IgD-negative memory B cell (primary cell): Measurements from ENCODE around the gene RBP2. TPM values are rescaled to one million over a fixed set of nuclear protein-coding genes. Genes with fewer than 3 reads are reported as not detected.

Experiments used
- H3K27ac Mint-ChIP-seq, 3 donors: one replicate each; pipeline ENCODE4 v1.8.0; 2020 to 2022; ENCODE audit warnings: mild to moderate bottlenecking in 3 of 3, mixed read lengths in 3 of 3, moderate library complexity in 1 of 3
- H3K27me3 Mint-ChIP-seq: one replicate; pipeline ENCODE4 v1.8.0; 2021; ENCODE audit warnings: mixed read lengths
- H3K36me3 Mint-ChIP-seq: one replicate; pipeline ENCODE4 v1.8.0; 2020; ENCODE audit warnings: mild to moderate bottlenecking, mixed read lengths
- H3K4me1 Mint-ChIP-seq, 3 donors: one replicate each; pipeline ENCODE4 v1.8.0; 2020 to 2022; ENCODE audit warnings: mixed read lengths in 3 of 3, mild to moderate bottlenecking in 1 of 3
- H3K4me3 Mint-ChIP-seq, 4 donors: one replicate each; pipeline ENCODE4 v1.8.0; 2020 to 2022; ENCODE audit warnings: mild to moderate bottlenecking in 4 of 4, mixed read lengths in 4 of 4, moderate library complexity in 3 of 4
- H3K9me3 Mint-ChIP-seq, 3 donors: one replicate each; pipeline ENCODE4 v1.8.0; 2020 to 2021; ENCODE audit warnings: mixed read lengths in 3 of 3, mild to moderate bottlenecking in 1 of 3
- polyA plus RNA-seq: library from polyadenylated mRNA; unstranded; fragments of 300-500 nt; fragmentation: Illumina TruSeq; gene quantifications from one replicate; pipeline ENCODE4 v1.2.3, GENCODE V29; 2021

Gene RBP2
- polyA plus RNA-seq: not detected

GRCh38 chr3:139476348-139476747, at the start of gene RBP2:
TSS of gene RBP2 (minus strand) at chr3:139476516. CDS start at chr3:139476459, 57 bp downstream.
- Mint-ChIP-seq H3K36me3 (peaks cover 2% of the 10 kb centered on the region), H3K9me3 (no peaks in the 10 kb centered on the region), H3K4me1 (no peaks in the 10 kb centered on the region), H3K27ac (no peak within 1 kb of the TSS), H3K4me3 (no peak within 1 kb of the TSS), H3K27me3 (peaks cover 1% of the 10 kb centered on the region)

GRCh38 chr3:139524841-139525636, 48.7 kb upstream of the RBP2 start:
- peaks cover 0 to 3% (median 0%) of the 10 kb centered on the region in 3 donors for H3K4me1 Mint-ChIP-seq
- no peaks in the 10 kb centered on the region for H3K9me3 Mint-ChIP-seq
- H3K27ac Mint-ChIP-seq: no peak overlapping the region
- H3K4me3 Mint-ChIP-seq: no peak overlapping the region
- peaks cover 4% of the 10 kb centered on the region for H3K36me3 Mint-ChIP-seq
- H3K27me3 Mint-ChIP-seq: no peaks in the 10 kb centered on the region

GRCh38 chr3:139523718-139524117, 47.4 kb upstream of the RBP2 start:
- peaks cover 0 to 3% (median 0%) of the 10 kb centered on the region in 3 donors for H3K4me1 Mint-ChIP-seq
- H3K9me3 Mint-ChIP-seq: no peaks in the 10 kb centered on the region
- no peak overlapping the region for H3K27ac Mint-ChIP-seq
- H3K36me3 Mint-ChIP-seq: peaks cover 4% of the 10 kb centered on the region
- H3K27me3 Mint-ChIP-seq: no peaks in the 10 kb centered on the region
- no peak overlapping the region for H3K4me3 Mint-ChIP-seq

- Mint-ChIP-seq H3K27ac (no peak overlapping the region), H3K9me3 (no peaks in the 10 kb centered on the region), H3K4me3 (no peak overlapping the region), H3K27me3 (no peaks in the 10 kb centered on the region), H3K36me3 (peaks cover 4% of the 10 kb centered on the region), H3K4me1 (peaks cover 0 to 3% (median 0%) of the 10 kb centered on the region in 3 donors)
Observed at GRCh38 chr3:139523166-139523565, 46.9 kb upstream of the RBP2 start.

GRCh38 chr3:139522421-139522820, 46.1 kb upstream of the RBP2 start:
- no peaks in the 10 kb centered on the region for H3K9me3 Mint-ChIP-seq
- H3K4me1 Mint-ChIP-seq: peaks cover 0 to 3% (median 0%) of the 10 kb centered on the region in 3 donors
- no peak overlapping the region for H3K27ac Mint-ChIP-seq
- no peaks in the 10 kb centered on the region for H3K27me3 Mint-ChIP-seq
- H3K4me3 Mint-ChIP-seq: peak overlapping the region in 2 of 4 donors; percentile 5 to 47
- H3K36me3 Mint-ChIP-seq: peaks cover 4% of the 10 kb centered on the region

- H3K27ac Mint-ChIP-seq: no peak overlapping the region
- no peak overlapping the region for H3K4me3 Mint-ChIP-seq
- peaks cover 0 to 3% (median 0%) of the 10 kb centered on the region in 3 donors for H3K4me1 Mint-ChIP-seq
- peaks cover 4% of the 10 kb centered on the region for H3K36me3 Mint-ChIP-seq
- H3K27me3 Mint-ChIP-seq: no peaks in the 10 kb centered on the region
- H3K9me3 Mint-ChIP-seq: no peaks in the 10 kb centered on the region
Observed at GRCh38 chr3:139521816-139522215, 45.5 kb upstream of the RBP2 start.

- Mint-ChIP-seq H3K27me3 (no peaks in the 10 kb centered on the region), H3K36me3 (peaks cover 4% of the 10 kb centered on the region), H3K27ac (no peak overlapping the region), H3K9me3 (no peaks in the 10 kb centered on the region), H3K4me1 (peaks cover 0 to 3% (median 0%) of the 10 kb centered on the region in 3 donors), H3K4me3 (no peak overlapping the region)
Observed at GRCh38 chr3:139521144-139521543, 44.8 kb upstream of the RBP2 start.

GRCh38 chr3:139519998-139520737, 43.9 kb upstream of the RBP2 start:
- Mint-ChIP-seq H3K36me3 (peaks cover 2% of the 10 kb centered on the region), H3K27me3 (no peaks in the 10 kb centered on the region)

GRCh38 chr3:139518926-139519842, 42.9 kb upstream of the RBP2 start:
- H3K4me1 Mint-ChIP-seq: peaks cover 0 to 3% (median 0%) of the 10 kb centered on the region in 3 donors
- H3K36me3 Mint-ChIP-seq: peaks cover 2% of the 10 kb centered on the region
- no peaks in the 10 kb centered on the region for H3K27me3 Mint-ChIP-seq
- no peak overlapping the region for H3K27ac Mint-ChIP-seq
- H3K4me3 Mint-ChIP-seq: no peak overlapping the region
- H3K9me3 Mint-ChIP-seq: no peaks in the 10 kb centered on the region

More at GRCh38 chr3:139519998-139520737, 43.9 kb upstream of the RBP2 start:
- H3K9me3 Mint-ChIP-seq: no peaks in the 10 kb centered on the region
- peaks cover 0 to 3% (median 0%) of the 10 kb centered on the region in 3 donors for H3K4me1 Mint-ChIP-seq
- H3K27ac Mint-ChIP-seq: no peak overlapping the region
- H3K4me3 Mint-ChIP-seq: no peak overlapping the region

- H3K27ac Mint-ChIP-seq: no peak overlapping the region
- no peaks in the 10 kb centered on the region for H3K27me3 Mint-ChIP-seq
- peaks cover 0 to 3% (median 0%) of the 10 kb centered on the region in 3 donors for H3K4me1 Mint-ChIP-seq
- no peaks in the 10 kb centered on the region for H3K36me3 Mint-ChIP-seq
- no peaks in the 10 kb centered on the region for H3K9me3 Mint-ChIP-seq
- H3K4me3 Mint-ChIP-seq: no peak overlapping the region
Observed at GRCh38 chr3:139518306-139518705, 42.0 kb upstream of the RBP2 start.

GRCh38 chr3:139517321-139518065, 41.2 kb upstream of the RBP2 start:
- Mint-ChIP-seq H3K27ac (no peak overlapping the region), H3K4me3 (no peak overlapping the region), H3K4me1 (peaks cover 0 to 3% (median 0%) of the 10 kb centered on the region in 3 donors), H3K27me3 (no peaks in the 10 kb centered on the region), H3K9me3 (no peaks in the 10 kb centered on the region), H3K36me3 (no peaks in the 10 kb centered on the region)

GRCh38 chr3:139514741-139515140, 38.4 kb upstream of the RBP2 start:
- Mint-ChIP-seq H3K27ac (no peak overlapping the region), H3K9me3 (no peaks in the 10 kb centered on the region), H3K36me3 (peaks cover 2% of the 10 kb centered on the region), H3K27me3 (no peaks in the 10 kb centered on the region), H3K4me1 (no peaks in the 10 kb centered on the region), H3K4me3 (no peak overlapping the region)

- Mint-ChIP-seq H3K27me3 (no peaks in the 10 kb centered on the region), H3K36me3 (peaks cover 2% of the 10 kb centered on the region), H3K9me3 (no peaks in the 10 kb centered on the region), H3K27ac (no peak overlapping the region), H3K4me1 (no peaks in the 10 kb centered on the region), H3K4me3 (no peak overlapping the region)
Observed at GRCh38 chr3:139509631-139510030, 33.3 kb upstream of the RBP2 start.

- peaks cover 2% of the 10 kb centered on the region for H3K36me3 Mint-ChIP-seq
- H3K9me3 Mint-ChIP-seq: no peaks in the 10 kb centered on the region
- no peak overlapping the region for H3K4me3 Mint-ChIP-seq
Observed at GRCh38 chr3:139506766-139507165, 30.4 kb upstream of the RBP2 start.

More at GRCh38 chr3:139506766-139507165, 30.4 kb upstream of the RBP2 start:
- Mint-ChIP-seq H3K27ac (peak overlapping the region in 1 of 3 donors; percentile 5), H3K27me3 (no peaks in the 10 kb centered on the region), H3K4me1 (peaks cover 0 to 4% (median 2%) of the 10 kb centered on the region in 3 donors)
